Stimulated activated CD4-positive, alpha-beta T cell treated with anti-CD3 and anti-CD28 coated beads, Interleukin-15, amount 100 ng/mL, for 48 hours (primary cell): Measurements from ENCODE around the gene AQP12B.
"Not testable (repeated sequence)": the region's sequence is repeated elsewhere in the genome, so short reads cannot be mapped to it uniquely, and the experiment has no call there.

ENCODE experiments used
- DNase-seq, 2 donors: peaks; one replicate each; pipeline ENCODE4 v3.0.0-alpha.2; 2020; ENCODE audit warnings: low read depth in 2 of 2

The AQP12B gene

GRCh38 chr2:240701091-240701735 lies 18.5 kb upstream of the AQP12B start:
- no peak for DNase-seq

GRCh38 chr2:240700616-240701015 lies 17.9 kb upstream of the AQP12B start:
- DNase-seq, result not testable (repeated sequence)

- not testable (repeated sequence) for DNase-seq
These were observed 17.1 kb upstream of the AQP12B start for GRCh38 chr2:240699835-240700234.

- not testable (repeated sequence) for DNase-seq
These were observed 16.3 kb upstream of the AQP12B start for GRCh38 chr2:240698852-240699561.

GRCh38 chr2:240696469-240696868 lies 13.8 kb upstream of the AQP12B start:
- not testable (repeated sequence) for DNase-seq

- DNase-seq, result not testable (repeated sequence)
These were observed 12.9 kb upstream of the AQP12B start for GRCh38 chr2:240695593-240695992.

GRCh38 chr2:240694304-240694703 lies 11.6 kb upstream of the AQP12B start:
- not testable (repeated sequence) for DNase-seq

GRCh38 chr2:240692583-240693561 lies 10.2 kb upstream of the AQP12B start:
- not testable (repeated sequence) for DNase-seq

GRCh38 chr2:240691631-240692420 lies 9.1 kb upstream of the AQP12B start, which contains the start of gene AQP12A:
AQP12A (plus strand) TSS chr2:240691866; CDS start chr2:240691914, 48 bp downstream.
- not testable (repeated sequence) for DNase-seq

- DNase-seq, result not testable (repeated sequence)
These were observed 8.4 kb upstream of the AQP12B start for GRCh38 chr2:240691075-240691427.

GRCh38 chr2:240690421-240691074 lies 7.9 kb upstream of the AQP12B start:
- not testable (repeated sequence) for DNase-seq

GRCh38 chr2:240689975-240690374 lies 7.3 kb upstream of the AQP12B start:
- no peak for DNase-seq

- no peak for DNase-seq
These were observed 5.9 kb upstream of the AQP12B start for GRCh38 chr2:240688553-240688919.

GRCh38 chr2:240687741-240688552 lies 5.3 kb upstream of the AQP12B start:
- DNase-seq, result no peak

GRCh38 chr2:240687045-240687740 lies 4.5 kb upstream of the AQP12B start:
- no peak for DNase-seq

- no peak for DNase-seq
These were observed 3.8 kb upstream of the AQP12B start for GRCh38 chr2:240686460-240686859.

- DNase-seq, result no peak
These were observed 3.2 kb upstream of the AQP12B start for GRCh38 chr2:240685771-240686371.

- not testable (repeated sequence) for DNase-seq
These were observed 1.5 kb upstream of the AQP12B start for GRCh38 chr2:240683980-240684728.
